GM19238 (cell line): Measurements from ENCODE around the gene CAMTA1.

ENCODE experiments used
- DNase-seq: peaks from one replicate; pipeline ENCODE4 v3.0.0; 2011; ENCODE audit warnings: low spot score; ENCODE audit not compliant: insufficient read length

Gene CAMTA1

DNA sequence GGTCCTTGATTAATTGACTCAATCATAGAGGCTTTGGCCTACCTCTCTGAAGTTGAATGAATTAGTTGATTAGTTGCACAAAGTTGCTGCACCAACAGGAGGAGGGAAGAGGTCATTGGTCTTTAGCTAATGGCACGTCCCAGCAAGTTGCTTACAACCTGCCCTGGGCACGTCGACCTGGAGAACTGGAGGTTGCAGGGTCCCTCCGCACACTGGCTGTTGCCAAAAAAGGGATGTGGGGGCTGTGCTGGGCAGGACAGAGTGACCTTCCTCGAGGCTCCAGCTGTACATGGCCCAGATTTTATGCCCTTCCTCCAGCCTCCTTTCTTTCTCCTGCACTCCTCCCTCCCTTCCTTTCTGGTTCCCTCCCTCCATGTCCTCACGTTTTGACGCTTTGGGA, 755.6 kb downstream of the CAMTA1 start:
- DNase-seq = no peak

DNA sequence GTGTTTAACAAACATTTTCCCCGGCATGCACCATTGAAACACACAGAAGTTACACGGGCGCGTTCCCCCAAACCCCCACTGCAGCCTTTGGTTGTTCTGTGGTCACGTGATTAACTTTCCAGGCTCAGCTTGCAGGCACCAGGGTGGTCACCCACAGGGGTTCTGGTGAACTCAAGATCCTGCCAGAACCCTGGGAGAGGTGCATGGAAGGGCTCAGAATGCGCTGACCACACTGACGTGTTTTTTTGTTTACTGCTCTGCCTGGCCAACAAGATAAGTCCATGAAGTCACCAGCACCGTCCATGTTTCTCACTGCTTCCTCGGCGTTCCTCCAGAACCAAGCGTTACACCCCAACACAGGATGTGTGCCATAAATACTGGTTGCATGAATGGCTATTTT, 756.4 kb downstream of the CAMTA1 start:
- no peak for DNase-seq

DNA sequence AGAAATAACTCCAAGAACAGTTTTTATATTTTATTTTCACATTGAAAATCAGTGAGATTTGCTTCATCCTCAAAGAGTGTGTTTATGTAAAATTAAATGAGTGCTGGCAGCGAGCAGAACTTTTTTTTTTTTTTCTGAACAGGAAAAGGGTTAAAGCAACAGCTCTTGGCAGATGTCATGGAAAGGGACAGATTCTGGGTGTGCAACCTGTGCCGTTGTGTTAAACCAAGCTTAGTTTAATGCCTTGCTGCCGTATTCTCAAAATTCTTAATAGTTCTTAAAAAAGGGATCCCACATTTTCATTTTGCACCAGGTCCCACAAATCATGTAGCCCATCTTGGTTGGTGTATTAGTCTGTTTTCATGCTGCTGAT, 758.5 kb downstream of the CAMTA1 start:
- no peak for DNase-seq

DNA sequence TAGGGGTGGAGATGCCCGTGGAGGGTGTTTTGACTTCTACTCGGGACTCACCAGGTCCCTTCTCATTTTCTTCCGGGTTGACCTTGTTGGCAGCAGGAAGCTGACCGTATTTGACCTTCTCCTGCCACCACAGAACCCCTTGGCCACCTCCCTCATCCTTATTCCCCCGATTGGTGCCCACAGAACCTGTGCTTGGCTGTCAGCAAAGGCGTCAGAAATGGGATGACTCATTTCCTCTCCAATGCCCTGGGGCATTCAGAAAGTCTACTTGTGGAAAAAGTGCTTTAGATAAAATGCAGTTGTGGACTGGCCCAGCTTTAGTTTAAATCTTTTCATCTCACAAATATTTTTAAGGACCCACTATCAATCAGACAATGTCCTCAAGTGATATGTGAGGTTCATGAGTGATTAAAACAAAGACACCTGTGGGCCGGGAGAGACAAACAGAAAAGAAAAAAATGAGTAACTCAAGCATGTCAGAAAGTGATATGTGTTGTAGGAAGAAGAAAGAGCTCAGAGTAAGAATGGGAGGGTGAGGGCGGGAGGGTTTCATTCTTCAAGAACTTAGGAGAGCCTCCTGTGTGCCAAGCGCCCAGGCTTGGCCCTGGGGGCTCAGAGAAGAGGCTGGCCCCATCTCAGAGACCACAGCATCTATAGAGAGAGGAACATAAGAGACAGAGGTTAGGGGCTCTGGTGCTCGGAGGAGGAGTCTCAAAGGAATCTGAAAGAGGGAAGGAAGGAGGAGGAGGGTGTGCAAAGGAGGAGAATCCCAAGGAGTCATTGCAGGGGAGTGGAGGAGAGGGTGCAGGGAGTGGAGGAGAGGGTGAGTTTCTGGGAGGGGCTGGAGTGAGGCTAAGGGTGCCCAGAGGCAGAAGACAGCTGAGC, 764.3 kb downstream of the CAMTA1 start:
- DNase-seq = no peak

DNA sequence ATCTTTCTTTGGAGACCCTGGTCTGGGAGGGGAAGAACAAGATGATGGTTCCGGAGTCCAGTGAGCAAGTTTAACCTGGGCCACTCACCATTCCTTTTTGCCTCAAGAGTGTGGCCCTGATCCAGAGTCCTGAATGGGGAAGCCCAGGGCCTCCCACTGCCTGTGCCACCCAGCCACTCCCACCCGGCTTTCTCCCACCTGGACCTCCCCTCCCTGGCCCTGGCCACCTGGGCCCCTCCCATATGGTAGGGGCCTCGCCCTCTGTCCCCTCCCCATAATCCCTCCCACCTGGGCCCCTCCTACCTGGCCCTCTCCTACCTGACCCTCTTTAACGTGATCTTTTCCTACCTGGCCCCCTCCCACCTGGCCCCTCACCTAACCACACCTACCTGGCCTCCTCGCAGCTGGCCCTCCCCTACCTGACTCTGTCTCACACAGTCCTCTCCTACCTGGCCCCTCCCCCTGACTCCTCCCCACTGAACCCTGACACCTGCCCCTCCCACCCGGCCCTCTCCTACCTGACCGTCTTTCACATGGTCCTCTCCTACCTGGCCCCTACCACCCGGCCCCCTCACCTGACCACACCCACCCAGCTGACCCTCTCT, 765.1 kb downstream of the CAMTA1 start:
- no peak for DNase-seq

DNA sequence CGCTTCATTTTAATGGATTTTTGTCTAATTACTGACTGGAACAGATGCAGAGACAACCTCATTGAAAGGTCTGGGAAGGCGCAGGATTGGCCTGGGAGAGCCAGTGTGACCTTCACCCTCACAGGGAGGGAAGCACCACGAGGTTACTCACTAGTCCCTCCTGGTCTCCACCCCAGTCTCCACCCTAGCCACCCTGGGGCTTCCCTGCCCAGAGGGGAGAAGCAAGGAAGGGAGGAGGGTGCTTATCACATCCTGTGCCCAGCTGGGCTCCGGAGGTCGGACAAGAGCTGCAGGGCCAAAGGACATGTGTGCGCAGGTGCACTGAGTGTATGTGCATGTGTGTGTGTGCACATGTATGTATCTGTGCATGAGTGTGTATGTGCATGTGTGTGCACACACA, 765.7 kb downstream of the CAMTA1 start:
- DNase-seq = no peak

DNA sequence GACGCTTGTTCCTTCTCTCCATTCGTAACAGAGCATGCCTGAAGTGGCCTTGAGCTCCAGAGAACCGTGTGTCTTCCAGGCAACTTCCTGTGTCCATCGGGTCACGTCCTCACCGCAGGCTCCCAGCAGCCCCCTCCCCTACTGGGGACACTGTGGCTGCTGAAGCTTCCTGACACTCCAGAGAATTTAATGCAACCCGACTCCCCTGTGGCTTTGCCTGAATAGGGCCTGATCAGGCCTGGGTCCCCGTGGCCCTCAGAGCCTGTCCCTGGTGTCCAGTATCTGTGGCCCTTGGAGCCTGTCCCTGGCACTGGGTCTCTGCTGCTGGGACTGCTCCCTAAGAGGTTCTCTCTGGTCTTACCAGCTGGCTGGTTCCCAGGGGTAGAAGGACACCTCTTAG, 766.2 kb downstream of the CAMTA1 start:
- no peak for DNase-seq

DNA sequence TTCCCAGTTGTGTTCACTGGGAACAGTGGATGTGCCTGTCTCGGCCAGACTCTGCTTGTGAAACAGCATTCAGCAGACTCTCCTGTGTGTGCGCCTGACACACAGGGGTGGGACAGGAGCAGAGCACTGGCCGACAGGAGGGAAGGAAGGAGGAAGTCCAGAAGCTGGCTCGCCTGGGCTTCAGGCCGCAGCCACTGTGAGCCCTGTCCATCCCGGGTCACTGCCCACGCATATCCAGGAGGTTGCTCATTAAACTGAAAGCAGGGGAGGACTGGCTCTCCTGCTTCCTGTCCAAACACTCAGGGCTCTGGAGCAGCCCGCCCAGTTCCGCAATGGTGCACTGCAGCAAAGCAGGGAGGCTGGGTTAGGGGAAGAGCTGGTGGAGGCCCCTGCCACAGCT, 767.1 kb downstream of the CAMTA1 start:
- DNase-seq = no peak

DNA sequence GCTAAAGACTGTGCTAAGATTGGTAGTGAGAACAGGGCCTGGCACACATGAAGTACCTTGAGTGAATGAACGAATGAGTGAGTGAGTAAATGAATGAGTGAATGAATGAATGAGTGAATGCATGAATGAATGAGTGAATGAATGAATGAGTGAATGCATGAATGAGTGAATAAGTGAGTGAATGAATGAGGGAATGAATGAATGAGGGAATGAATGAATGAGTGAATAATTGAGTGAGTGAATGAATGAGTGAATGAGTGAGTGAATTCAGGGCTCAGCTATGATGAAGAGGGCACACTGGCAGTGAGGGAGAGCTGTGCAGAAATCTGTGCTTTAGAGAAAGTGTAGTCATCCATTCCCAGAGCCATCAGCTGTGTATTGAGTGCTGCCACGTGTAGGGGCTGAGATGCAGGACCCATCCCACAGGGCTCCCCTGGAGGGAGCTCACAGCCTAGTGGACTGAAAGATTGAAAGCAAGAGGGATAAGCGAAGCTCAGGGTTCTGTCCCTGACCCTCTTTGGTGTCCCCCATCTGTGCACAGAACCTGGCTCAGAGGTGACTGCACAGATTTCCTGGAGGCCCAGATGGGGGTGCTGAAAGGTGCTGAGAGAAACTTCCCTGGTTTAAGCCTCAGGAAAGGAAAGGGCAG, 767.9 kb downstream of the CAMTA1 start:
- DNase-seq = no peak

DNA sequence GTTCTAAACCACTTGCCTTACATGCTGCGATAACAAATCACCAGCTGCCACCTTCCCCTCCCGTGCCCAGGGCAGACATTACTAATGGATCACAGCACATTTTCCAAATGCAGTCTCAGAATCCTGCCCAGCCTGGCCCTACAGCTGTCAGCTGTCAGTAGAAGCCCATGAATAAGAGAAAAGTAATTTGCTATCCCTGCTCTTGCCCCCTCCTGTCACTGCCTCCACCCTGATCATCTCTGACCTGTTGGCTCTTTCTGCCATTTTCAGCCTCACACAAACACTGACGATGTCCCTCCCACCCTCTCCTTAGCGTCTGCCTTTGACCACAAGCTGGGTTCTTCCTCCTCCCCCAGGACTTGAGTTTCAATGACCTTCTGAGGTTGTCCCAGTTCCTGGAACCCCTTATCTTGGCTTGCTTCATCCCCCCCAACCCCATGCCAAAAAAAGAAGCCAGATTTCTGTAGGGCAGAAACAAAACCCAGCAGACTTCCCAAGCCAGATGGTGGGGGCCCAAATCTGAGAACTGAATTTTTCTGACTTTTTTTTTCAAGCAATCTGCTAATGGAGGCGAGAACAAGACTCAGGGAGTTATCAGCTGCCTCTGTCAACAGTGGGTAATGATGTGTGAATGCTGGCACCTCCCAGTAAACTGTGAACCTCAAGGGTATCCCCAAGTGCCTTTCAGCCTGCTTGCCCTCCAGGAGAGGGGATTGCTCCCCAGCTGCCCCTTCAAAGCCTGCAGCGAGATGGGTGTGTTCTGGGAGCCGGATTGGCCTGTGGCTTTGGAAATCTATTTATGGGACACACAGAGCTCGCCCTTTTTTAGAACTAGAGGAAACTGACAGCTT, 769.4 kb downstream of the CAMTA1 start:
- DNase-seq = no peak

DNA sequence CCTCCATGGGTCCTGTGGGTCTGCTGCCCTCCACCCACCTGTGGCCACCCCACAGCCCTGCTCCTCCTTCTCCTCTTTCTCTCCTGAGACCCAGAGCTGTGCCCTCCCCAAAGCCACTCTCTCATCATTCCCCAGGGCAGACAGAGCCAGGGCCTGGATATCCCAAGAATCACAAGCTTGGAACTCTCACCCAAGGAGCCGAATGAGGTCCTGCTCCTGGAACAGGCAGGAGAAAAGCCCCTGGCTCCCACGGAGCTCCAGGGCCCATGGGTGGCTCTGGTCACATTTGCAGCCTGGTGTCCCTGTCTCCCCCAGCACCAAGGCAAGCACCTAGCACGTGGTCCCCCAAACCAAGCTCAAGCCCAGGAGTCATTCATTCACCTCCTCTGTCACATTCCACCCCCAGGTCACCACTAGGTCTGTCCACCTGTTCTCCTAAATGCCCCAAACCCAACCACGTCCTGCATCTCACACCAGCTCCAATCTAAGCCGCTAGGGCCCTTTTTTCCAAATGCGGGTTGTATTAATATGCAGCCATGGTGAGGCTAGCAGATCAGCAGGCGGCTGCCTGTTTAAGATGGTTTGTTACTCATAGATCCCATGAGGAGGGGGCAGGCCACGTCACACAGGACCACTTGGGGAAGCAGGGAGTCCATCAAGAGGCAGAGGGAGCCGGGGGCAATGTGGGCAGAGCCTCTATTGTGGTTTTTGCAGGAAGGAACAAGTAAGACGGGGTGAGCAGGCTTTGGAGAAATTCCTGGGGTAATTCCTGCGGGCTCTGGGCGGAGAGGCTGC, 770.3 kb downstream of the CAMTA1 start:
- DNase-seq = no peak

DNA sequence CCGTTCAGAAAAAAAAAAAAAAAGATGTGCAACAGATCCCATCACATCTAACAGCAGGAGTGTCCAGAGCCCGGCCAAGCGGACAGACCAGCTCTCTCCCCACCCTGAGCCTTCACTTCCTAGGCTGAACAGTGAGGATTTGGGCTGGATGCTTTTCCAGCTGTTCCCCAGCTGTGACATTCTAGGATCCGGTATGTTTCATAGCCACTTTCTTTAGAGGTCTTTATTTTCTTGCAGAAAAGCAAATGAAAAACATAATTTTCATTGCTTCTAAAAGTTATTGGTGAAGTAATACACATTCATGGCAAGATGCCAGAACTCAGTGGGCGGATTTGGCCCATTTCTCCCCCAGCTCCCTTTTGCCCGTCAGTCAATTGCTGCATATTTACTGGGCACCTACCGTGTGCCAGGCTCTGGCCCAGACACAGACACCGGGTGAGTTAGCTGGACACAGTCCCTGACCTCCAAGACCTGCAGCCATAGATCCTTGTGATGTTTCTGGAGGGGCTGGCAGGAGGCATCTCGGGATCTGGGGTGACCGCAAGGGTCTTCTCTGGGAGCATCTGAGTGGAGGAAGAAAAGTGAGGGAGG, 772.1 kb downstream of the CAMTA1 start:
- DNase-seq = no peak

DNA sequence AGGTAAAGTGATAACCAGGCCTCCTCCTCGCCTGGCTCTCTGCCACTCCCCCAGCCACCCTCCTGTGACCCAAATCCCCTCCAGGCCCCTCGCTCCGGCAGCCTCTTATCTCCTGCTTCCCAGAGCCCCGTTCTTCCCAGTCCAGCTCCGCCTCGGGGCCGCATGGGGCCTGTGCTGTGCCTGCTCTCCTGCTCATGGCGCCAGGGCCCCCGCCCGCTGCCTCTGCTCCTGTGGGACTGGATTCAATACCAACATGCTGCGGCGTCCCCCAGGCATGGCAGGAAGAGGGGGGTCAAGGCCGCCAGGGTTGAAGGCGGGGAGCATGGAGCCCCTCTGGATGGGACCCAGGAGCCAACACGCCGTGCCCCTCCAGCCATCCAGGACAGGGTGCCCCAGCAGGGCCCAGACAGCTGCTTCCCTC, 772.8 kb downstream of the CAMTA1 start:
- no peak for DNase-seq

DNA sequence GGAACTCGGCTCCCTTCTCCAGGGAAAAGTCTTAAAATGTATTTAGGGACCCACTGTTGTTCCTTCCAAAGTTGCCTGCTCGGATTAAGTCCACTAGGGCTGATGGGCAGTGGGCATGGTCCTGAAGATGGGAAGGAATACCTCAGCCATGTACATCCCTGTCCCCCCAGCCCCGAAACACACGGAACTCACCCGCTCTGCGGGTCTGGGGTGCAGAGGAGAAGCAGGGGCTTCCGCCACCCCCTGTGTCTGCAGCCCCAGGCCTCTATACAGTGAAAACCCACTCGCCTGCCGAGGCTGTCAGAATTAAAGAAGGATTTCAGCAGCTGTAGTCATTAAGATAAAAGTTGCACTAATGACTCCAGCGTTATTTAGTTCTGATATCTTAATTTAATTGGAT, 773.2 kb downstream of the CAMTA1 start:
- no peak for DNase-seq

DNA sequence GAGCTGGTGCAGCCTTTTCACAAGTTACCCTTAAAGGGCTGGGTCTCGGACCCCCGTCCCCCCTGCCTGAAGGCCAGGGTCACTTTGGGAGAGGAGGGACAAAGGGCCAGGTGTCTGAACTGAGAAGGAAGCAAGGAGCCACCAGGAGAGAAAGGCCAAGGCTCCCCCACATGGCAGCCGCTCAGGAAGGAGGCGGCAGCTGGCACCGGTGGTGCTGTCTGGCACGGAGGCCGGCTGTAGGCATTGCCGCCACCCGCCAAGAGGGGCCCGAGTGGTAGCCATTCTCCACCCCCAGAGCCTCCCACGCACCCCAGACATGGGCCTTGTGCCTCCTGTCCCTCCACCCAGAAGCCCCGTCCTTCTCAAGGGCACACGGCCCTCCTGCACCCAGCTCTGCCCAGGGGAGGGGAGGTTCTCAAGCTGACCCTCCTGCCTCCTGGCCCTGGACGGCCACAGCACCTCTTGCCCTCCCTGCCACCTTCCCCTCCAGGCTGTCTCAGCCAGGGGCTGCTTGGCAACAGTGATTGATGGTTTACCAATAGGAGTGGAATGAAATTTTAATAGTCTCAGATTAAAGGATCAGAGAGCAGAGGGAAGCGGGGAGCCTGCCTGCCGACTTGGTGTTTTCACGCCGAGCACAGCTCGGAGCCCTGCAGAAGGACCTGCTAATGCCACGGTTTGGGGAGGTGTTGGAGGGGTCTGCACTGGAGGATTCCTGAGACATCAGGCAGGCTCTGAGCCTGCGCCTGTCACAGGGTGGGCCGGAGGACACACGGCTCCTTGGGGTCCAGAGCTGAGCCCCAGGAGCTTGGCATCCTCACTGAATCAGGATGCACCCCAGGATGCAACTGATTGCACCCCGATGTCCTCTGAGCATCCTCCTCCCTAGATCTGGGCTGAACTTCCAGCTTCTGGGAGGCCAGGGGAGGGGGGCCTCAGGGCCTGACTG, 773.9 kb downstream of the CAMTA1 start:
- no peak for DNase-seq

DNA sequence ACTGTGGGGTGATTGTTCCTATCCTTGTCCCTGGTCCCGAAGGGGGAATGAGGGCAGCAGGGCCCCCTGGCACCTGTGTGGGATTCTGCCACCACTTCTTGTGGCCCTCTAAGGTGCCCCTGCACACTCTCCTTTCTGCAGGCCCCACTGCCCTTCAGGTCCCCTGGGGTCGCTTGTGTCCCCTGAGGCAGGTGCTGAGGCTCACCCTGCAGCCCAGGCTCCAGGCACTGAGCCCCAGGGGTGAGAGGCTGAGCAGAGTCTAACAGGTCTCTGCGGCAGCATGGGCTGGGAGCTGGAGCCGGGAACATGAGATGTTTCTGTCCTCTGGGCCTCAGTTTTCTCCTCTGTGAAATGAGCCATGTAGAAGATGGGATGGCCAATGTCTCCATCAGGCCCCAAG, 774.9 kb downstream of the CAMTA1 start:
- DNase-seq = no peak

DNA sequence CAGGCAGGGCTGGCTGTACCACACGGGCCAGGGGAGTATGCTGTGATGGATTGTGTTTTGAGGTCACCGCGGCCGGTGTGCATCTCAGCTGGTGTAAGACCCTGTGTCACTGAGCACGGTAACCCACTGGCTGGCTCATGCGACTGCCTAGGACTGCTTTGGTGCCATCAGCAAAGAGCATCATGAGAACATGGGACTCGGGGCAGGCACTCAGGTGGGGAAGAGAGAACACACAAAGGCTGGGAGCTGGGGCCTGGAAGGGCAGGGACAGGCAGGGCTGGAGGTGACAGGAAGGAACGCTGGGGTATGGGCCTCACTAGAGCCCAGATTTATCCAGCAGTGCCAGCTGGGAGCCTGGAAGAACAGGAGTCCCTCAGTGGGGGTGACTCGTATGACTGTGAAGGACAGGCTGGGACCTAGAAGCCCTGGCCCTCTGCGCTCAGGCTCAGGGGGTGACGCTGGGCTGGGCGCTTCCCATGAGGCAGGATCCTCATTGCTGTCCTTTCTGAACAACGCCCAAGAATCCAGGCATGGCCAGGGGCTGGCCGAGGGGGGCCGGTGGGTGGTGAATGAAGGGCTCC, 775.4 kb downstream of the CAMTA1 start:
- DNase-seq = no peak

DNA sequence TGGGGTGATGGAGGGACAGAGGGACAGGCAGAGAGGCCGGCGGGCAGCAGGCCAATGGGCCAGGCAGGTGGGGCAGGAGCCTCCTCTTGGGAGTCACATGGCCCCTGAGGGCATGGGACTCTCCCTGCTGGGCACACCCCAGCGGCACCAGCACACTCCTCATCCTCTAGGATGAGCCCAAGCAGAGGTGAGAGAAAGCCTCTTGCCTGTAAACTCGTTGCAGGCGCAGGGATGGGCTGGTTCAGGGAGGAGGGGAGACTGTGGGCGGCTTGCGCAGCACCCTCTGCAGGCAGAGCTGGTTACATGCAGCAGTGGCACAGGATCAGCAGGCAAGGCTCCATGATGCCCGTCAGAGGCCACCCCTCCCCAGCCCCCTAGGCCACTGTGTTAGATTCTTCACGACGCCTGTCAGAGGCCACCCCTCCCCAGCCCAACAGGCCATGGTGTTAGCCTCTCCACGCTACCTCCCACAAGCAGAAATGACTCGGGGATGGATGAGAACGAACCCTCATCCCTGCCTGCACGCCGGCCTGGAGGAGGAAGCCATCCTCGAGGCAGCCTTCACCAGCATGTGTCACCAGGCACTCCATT, 776.2 kb downstream of the CAMTA1 start:
- no peak for DNase-seq
